ENCODE data around the gene ACOX2. TPM values are rescaled to one million over a fixed set of nuclear protein-coding genes. Genes with fewer than 3 reads are reported as not detected.

The ACOX2 gene
- total RNA-seq, 1 donor from 2014 or later, result 14.3 TPM

GRCh38 chr3:58502872-58503271 is 34.1 kb downstream of the ACOX2 start:
- no peak for ATAC-seq

DNA sequence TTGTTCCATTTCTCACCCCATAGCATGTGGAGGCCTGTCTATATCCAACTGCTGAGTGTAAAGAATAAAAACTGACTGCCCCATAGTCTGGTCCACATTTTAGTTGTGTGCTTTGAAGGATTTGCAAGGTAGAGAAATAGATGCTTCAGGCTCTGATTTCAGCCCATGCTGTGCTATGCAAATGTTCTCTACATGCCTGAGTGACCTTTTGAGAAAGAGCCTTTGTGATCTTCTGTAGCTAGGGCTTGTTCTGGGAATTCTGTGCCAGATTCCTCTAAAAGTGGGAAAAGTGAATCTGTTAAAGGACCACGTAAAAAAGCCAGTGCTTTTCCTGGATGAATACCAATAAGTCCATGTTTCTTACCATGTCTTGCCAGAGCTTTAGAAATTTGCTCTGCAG is 39.9 kb downstream of the ACOX2 start:
- ATAC-seq, result no peak

- no peak for ATAC-seq
These were observed 40.7 kb downstream of the ACOX2 start for GRCh38 chr3:58496206-58496857.

GRCh38 chr3:58495101-58495500 is 41.9 kb downstream of the ACOX2 start:
- ATAC-seq, result no peak

DNA sequence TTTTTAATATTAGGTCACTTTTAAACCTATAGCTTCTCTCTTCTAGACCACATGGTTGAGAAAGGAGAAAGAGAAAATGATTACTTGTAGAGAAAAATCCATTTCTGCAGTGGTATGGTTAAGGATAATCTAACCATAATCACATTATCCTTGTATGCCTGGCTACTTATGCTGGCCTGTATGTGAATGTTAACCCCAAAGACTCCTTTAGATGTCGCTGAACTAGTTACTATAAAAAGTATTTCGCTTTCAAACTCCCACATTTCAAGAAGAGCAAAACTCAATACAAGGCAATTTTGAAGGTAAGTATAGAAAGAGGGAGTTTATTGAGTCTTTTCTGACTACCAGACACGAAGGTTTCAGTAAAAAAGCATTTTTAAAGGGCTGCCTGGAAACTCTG is 42.9 kb downstream of the ACOX2 start:
- ATAC-seq, result no peak

DNA sequence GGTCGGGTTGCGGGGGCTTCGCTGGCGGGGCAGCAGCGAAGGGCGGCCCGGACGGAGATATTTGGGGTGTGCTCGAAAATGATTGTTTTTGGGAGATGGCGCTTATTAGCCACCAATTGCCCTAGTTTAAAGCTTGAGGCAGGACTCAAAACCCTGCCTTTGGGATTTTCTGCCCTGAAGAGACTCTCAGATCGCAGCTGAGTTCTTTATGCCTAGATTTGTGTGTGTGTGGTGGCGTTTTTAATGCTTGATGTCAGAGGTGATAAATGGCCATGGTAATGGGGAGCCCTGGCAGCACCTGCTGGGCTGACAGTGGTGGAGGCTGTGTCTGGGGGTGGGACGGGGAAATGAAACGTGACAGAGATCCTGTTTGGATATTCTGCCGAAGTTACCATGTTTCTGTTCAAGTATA is 44.5 kb downstream of the ACOX2 start:
- no peak for ATAC-seq

DNA sequence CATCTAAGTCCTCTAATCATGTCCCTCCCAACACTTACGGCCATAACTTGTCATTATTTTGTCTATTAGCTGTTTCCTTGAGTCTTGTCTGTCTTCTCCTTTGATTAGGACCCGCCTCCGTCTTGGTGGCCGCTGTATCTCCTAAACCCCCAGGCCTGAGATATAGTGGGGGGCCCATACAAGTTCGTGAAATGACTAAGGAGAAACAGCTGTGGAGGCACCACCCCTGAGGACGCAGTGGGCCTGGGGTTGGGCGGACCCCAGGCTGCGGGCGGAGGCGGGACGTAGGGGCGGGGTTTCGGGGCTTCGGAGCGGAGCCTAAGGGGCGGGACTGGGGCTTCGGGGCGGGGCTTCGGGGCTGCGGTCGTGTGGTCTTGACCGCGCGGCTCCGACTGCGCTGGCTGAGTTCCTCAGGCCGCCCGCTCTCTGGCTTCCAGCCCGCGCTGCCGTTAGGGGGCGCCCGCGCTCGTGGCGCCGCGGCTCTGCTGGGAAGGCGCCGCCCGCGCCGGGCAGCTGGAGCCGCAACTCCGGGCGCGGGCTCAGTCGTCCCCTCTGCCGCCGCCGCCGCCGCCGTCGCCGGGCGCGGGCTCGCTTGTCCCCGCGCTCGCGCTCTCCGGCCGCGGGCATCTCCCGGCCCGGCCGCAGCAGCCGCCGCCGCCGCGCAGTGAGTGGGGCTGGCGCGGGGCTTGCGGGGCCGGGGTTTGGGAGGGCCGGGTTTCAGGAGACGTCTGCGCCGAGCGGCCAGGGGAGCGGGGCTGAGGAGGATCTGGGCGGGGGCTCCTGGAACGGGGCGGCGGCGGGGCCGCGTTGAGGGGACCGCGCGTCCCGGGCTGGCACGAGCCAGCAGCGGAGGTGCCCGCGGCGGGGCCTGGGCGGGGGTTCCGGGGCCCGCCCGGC is 45.2 kb downstream of the ACOX2 start, which contains the start of gene KCTD6:
Gene KCTD6, plus strand, starts transcription at position 591 of the 897 bp plus-strand sequence. CDS start 6,660 bp downstream, outside the sequence.
- ATAC-seq, result peak; percentile 94

- peak; percentile 2 for ATAC-seq
These were observed 46.0 kb downstream of the ACOX2 start for GRCh38 chr3:58490860-58491501.

- no peak for ATAC-seq
These were observed 48.0 kb downstream of the ACOX2 start for GRCh38 chr3:58488967-58489366.

DNA sequence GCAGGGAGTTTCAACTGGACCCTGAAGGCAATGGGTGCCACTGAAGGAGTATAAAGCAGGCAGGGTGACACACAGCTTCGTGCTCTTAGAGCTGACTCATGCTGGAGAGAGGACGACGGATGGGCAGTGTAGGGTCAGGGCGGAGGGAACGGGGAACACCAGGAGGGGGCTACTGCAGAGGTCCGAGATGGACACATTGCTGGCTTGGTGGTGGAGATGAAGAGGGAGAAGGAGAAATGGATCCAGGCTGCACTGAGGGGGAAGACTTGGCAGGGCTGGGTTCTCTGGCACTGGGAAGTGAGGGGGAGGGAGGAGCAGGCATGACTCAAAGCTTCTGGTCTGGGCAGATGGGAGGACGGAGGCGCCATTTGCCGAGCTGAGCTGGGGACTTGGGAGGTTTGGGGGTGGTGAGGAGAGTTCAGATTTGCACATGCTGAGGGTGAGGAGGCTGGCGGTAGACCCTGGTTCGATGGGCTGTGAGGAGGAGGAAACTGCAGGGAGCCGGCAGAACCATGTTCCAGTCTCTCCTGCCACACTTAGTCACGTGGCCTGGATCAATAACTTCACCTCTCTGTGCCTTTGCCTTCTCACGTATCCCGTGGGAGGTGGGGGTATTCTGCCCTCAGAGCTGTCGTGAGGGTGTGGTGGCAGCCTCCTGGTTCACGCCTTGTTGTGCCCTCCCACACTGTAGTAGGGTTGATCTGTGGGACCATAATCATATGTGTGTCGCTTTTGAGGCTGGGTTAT is 49.7 kb downstream of the ACOX2 start:
- ATAC-seq, result peak; percentile 56

DNA sequence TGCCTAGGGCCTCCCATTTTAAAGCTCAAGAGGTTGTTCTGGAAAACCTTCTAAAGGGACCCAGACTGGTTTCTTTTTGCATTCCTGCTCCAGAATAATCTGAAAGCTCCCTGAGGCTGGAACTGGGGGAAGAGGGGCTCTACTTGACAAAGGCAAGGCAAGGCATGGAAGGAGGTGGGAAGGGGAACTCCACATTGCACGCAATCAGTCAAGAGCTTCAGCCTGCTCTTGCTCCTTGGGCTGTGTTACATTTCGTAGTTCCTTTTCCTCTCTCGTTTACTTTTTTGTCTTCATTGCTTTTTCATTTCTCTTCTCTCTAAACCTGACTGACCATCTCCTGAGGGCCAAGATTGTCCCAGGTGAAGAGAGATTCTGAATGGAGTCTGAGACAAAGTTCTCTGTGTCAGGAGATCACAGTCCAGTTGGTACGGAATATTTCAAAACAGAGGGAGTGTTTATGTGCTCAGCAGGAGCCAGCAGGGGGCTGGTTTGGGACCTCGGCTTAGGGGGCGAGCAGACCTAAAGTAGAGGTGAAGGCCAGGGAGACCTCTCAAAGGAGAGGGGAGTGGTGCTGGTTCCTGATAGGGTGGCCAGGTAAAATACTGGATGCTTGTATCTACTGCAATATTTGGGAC is 51.1 kb downstream of the ACOX2 start:
- no peak for ATAC-seq

DNA sequence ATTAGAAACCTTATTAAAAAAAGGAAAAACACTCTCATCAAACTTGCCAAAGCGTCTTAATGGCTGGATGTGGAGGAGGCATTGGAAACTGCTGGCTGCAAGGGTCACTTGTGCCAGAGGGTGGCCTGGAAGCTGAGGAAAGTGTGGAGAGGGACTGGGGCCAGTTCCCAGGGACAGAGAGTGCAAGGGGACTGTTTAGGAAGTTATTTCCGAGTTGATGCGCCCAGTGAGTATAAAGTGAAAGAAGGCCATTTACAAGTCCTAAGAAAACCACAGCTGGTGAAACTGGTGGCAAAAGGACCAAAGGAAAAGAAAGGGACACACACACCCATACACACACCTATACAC is 52.3 kb downstream of the ACOX2 start:
- no peak for ATAC-seq

GRCh38 chr3:58484045-58484721 is 52.8 kb downstream of the ACOX2 start:
- ATAC-seq, result no peak

GRCh38 chr3:58482917-58483636 is 53.9 kb downstream of the ACOX2 start:
- no peak for ATAC-seq

DNA sequence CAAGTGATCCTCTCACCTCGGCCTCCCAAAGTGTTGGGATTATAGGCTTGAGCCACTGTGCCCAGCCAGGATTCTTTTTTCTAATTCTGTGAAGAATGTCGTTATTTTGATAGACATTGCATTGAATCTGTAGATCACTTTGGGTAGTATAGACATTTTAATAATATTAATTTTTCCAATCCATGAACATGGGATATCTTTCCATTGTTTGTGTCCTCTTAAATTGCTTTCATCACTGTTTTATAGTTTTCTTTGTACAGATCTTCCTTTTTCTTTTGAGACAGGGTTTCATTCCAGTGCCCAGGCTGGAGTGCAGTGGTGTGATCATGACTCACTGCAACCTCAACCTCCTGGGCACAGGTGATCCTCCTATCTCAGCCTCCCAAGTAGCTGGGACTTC is 56.7 kb downstream of the ACOX2 start:
- no peak for ATAC-seq

- no peak for ATAC-seq
These were observed 58.2 kb downstream of the ACOX2 start for GRCh38 chr3:58478781-58479180.

DNA sequence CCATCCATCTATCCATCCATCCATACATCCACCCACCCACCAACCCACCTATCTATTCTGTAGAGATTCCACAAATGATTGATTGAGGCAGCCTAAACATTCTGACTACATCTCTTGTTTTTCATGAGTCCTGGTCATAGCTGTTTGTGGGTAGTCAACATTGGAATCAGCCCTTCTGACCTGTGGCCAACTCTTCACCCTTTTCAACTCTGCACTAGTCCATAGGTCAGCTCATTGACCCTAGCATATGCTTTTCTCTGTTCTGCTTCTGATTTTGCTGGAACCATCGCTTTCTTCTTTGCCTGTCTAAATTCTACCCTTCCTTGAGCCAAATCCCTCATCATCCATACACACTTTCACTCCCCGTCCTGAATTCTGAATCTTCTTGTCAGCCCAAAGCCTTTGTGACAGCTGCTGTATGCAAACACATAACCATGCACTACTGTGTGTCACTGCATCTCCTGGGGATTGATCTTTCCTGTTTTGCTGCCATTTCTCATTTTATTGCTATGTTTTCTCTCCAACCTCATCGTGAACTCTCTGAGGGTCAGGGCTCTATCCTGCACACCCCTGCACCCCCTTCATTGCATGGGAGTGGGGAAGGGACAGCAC is 61.9 kb downstream of the ACOX2 start:
- no peak for ATAC-seq

- no peak for ATAC-seq
These were observed 62.6 kb downstream of the ACOX2 start for GRCh38 chr3:58474348-58474911.

DNA sequence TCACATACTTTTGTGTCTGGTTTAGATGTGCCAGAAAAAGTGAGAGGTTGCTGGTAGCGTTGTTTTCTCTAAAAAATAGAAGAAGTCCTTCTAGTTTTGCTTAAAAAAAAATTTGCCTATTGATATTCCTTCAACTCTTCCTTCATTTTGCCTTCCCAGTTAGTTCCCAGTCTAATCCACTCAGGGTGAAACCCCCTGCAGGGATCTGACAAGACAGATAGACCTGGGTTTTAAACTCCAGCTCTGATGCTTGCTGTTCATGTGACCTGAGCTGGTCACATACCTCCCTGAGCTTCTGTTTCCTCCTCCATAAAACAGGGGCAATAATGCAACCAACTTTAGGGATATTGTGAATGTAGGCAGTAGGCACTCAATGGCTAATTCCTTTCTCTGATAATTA is 63.7 kb downstream of the ACOX2 start:
- no peak for ATAC-seq
